SK-N-SH treated with all-trans-retinoic acid at 6 μM for 48 hours (cell line): ENCODE data around the gene CAND2.

Source experiments
- TOX ChIP-seq: fragments of 250-450 bp; sonication (Bioruptor Pico); IDR thresholded peaks from 2 replicates; pipeline ENCODE4 v1.8.0; 2021; ENCODE audit warnings: mild to moderate bottlenecking, moderate library complexity, borderline replicate concordance
- ZC3H10 ChIP-seq: fragments of 250-450 bp; sonication (Bioruptor Pico); IDR thresholded peaks from 2 replicates; pipeline ENCODE4 v1.5.1; 2021; ENCODE audit warnings: mild to moderate bottlenecking, moderate library complexity
- ZFP3 ChIP-seq: fragments of 250-450 bp; sonication (Bioruptor Pico); IDR thresholded peaks from 2 replicates; pipeline ENCODE4 v1.5.0; 2020; ENCODE audit warnings: mild to moderate bottlenecking, moderate library complexity

GRCh38 chr3:12868039-12869034, 71.9 kb downstream of the CAND2 start:
- TF ChIP-seq TOX (CRISPR knock-in tag) = no peak
- TF ChIP-seq ZFP3 = no peak
- TF ChIP-seq ZC3H10 (CRISPR knock-in tag) = no peak
